Activated gamma-delta T cell (primary cell): ENCODE data around the gene COMTD1.
"Not testable (repeated sequence)": the region's sequence is repeated elsewhere in the genome, so short reads cannot be mapped to it uniquely, and the experiment has no call there.

Source experiments
- DNase-seq: peaks from one replicate; lab custom pipeline; 2025; lab: John Stamatoyannopoulos, UW

Gene COMTD1

GRCh38 chr10:75223507-75223906 is 12.2 kb downstream of the COMTD1 start:
- DNase-seq = no peak

- not testable (repeated sequence) for DNase-seq
Measured at GRCh38 chr10:75221492-75221891, 14.3 kb downstream of the COMTD1 start.

- no peak for DNase-seq
Measured at GRCh38 chr10:75220274-75220673, 15.5 kb downstream of the COMTD1 start.

- DNase-seq = no peak
Measured at GRCh38 chr10:75212343-75212742, 23.4 kb downstream of the COMTD1 start.

GRCh38 chr10:75211007-75211691 is 24.6 kb downstream of the COMTD1 start:
- DNase-seq = no peak

- peak; percentile 92 for DNase-seq
Measured at GRCh38 chr10:75210282-75211006, 25.3 kb downstream of the COMTD1 start, which contains the start of gene VDAC2. TSS of gene VDAC2 (plus strand) at chr10:75210796. CDS start at chr10:75211159, 363 bp downstream.

- DNase-seq = peak; percentile 48
Measured at GRCh38 chr10:75209921-75210281, 25.9 kb downstream of the COMTD1 start.

- no peak for DNase-seq
Measured at GRCh38 chr10:75209086-75209920, 26.5 kb downstream of the COMTD1 start.

- DNase-seq = no peak
Measured at GRCh38 chr10:75208181-75208580, 27.6 kb downstream of the COMTD1 start.

GRCh38 chr10:75207857-75208144 is 28.0 kb downstream of the COMTD1 start:
- DNase-seq = no peak

- no peak for DNase-seq
Measured at GRCh38 chr10:75207079-75207856, 28.5 kb downstream of the COMTD1 start.

- DNase-seq = not testable (repeated sequence)
Measured at GRCh38 chr10:75206638-75207037, 29.1 kb downstream of the COMTD1 start.

GRCh38 chr10:75205908-75206307 is 29.8 kb downstream of the COMTD1 start:
- no peak for DNase-seq

- no peak for DNase-seq
Measured at GRCh38 chr10:75203724-75204123, 32.0 kb downstream of the COMTD1 start.

- DNase-seq = not testable (repeated sequence)
Measured at GRCh38 chr10:75203046-75203620, 32.6 kb downstream of the COMTD1 start.

GRCh38 chr10:75202321-75203045 is 33.3 kb downstream of the COMTD1 start:
- no peak for DNase-seq

GRCh38 chr10:75201793-75202307 is 33.9 kb downstream of the COMTD1 start:
- no peak for DNase-seq

GRCh38 chr10:75199949-75200348 is 35.8 kb downstream of the COMTD1 start:
- not testable (repeated sequence) for DNase-seq

GRCh38 chr10:75197906-75198305 is 37.9 kb downstream of the COMTD1 start:
- no peak for DNase-seq

GRCh38 chr10:75197066-75197465 is 38.7 kb downstream of the COMTD1 start:
- no peak for DNase-seq
